DMS53 (cell line): ENCODE data around the gene SDCBP2.

ENCODE experiments used
- DNase-seq: peaks from one replicate; lab custom pipeline; 2025; lab: John Stamatoyannopoulos, UW

The SDCBP2 gene

DNA sequence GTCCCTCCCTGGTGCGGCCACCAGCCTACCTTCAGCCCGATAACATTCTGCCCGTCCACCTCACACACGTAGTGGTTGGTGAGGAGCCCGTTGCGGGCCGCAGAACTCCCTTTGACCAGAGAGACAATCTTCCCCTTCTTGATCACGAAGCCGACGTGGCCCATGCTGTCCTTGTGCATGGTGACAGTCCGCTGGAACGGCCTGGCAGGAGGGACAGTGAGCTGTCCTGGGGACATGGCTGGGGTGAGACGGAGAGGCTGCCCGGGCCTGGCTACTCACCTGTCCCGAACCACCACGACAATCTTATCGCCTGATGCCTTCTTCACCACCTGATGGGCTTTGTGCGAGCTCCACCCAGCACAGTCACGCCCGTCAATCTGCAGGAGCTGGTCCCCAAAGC, 16.6 kb downstream of the SDCBP2 start:
- no peak for DNase-seq

DNA sequence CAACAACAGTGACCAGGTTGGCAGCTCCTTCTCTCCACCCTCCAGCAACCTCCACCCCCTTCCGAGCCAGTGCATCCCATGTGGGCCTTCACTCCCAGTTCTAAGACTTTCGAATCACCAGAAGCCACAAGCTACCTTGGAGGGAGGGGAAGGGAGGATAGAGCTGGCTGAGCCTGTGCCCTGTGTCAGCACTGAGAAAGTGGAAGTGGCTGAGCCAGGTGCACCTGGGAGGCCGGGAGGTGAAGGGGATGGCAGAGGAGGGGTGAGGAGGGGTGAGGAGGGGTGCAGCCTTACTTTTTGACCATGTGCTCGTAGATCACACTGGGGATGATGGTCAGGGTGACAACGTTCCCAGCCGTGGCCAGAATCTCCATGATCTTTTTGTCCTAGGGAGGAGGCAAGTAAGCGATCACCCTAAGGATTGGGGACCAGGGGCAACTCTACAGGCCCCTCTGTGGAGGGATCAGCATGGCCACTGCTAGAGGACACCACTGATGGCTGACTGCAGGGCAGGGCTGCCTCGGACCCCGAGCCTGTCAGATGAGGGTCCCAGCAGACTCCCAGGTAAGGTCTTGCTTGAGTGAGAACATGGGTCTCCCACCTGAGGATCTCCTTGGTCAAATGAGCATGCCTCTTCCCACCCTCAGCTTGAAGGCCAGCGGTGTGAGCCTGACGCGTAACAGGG, 18.3 kb downstream of the SDCBP2 start:
- no peak for DNase-seq

DNA sequence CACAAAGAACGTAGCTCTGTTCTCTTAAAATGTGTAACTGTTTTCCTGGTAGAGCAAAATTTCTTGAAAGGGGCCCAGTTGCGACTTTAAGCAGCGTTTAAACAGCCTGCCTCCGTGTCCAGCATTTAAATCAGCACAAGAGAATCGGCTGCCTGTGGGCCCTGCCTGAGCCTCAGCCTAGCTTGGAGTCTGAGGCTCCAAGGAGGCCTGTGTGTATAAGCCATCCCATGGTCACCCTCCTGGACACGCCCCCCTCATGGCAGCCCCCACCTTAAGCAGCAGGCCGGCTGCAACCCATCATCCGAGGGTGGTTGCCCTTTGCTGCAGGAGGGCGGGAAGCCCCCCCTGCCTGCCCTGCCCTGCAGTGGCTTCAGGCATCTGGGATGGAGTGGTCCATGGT, 18.9 kb downstream of the SDCBP2 start:
- no peak for DNase-seq

DNA sequence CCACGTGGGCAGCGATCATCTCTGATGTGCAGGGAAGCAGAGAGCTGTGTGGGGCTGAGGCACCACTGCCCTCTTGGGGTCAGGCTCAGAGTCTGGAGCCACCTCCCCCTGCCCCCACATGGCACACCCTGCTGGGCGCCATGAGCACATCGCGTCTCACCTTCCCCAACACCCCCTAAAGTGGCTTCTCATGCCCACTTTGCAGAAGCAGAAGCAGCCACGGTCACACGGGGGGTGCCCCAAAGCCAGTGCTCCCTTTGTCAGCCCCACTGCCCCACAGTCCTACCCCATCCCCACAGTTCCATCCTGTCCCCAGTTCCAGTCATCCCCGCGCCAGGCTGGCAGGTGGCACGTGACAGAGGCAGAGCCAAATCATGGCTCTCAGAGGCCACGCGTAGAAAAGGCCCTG, 19.5 kb downstream of the SDCBP2 start:
- no peak for DNase-seq

DNA sequence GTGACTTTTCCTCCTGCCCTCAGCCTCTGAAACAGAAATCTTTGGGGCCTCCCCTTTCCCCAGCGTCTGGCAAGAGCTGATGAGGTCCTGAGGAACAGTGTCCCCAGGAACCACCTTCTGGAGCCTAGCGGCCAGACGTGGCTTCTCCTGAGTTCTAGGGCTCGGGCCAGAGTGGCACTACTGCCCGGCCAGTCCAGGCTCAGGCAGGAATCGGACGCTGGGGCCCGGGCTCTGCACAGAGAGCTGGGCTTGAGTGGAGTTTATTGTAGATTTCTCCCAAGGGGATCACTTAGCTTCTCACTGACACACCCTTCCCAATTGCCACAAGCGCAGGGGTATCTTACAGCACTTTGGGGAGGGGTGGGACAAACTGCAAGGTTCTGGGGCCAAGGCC, 20.2 kb downstream of the SDCBP2 start:
- no peak for DNase-seq

DNA sequence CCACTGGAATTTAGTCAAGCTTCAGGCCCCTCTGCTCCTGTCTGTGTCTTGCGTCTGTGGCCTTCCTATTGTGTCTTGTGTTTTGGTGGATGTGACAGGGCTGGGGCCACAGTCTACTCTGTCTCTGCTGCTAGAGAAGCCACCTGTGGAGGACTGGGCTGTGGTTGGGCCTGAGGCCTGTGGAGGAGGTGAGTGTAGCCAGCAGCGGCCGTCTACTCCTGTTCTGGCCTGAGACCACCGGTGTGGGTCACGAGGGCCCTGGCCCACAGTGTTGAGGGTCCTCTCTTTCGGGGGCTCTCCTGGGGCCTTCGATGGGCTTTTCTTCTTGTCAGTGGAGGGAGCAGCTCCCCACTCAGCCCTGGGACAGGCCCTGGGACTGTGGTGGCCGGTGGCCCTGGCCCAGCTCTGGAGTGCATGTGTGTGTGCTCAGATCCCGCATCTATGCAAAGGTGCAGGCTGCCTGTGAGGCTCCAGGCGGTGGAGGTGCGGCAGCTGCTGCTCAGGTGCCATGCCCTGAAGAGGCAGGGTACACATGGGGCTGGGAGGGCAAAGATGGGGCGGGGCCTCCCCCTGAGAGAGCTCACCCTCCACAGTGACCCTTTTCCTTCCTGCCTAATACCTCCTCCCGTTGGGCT, 20.8 kb downstream of the SDCBP2 start:
- no peak for DNase-seq

DNA sequence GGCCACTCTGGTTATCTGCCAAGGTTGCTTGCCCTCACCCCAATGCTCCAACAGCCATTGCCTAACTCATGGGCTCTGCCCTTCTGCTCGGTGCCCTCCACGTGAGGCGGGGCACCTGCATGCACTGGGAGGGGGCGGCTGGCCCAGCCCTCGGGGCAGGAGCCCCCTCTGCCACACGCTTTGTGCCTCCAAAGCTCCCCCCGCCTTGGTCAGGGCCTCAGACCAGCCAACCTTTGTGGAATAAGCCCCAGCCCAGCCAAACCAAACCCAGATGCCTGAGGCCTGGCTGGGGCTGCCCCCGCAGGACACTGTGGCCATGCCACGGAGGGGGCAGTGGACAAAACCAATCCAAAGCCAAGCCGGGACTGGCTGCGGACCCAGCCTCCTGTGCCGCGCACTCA, 21.4 kb downstream of the SDCBP2 start:
- no peak for DNase-seq

DNA sequence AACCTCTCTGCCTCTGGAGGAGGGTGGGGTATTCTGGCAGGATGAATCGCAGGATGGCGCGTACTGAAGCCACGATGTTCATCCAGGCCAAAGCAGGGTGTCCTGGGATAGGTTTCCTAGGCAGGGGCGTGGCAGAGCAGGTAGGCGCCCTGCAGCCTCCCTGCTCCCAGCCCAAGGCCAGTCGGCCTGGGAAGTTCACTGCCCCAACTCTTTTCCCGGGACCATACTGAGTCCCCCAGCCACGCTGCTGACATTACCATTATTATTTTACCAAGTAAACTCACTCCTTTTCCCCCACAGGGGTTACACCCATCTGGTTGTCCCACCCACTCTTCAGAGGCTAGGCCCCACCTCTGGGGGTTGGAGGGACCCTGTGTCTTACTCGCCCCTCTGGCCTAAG, 21.8 kb downstream of the SDCBP2 start:
- no peak for DNase-seq

DNA sequence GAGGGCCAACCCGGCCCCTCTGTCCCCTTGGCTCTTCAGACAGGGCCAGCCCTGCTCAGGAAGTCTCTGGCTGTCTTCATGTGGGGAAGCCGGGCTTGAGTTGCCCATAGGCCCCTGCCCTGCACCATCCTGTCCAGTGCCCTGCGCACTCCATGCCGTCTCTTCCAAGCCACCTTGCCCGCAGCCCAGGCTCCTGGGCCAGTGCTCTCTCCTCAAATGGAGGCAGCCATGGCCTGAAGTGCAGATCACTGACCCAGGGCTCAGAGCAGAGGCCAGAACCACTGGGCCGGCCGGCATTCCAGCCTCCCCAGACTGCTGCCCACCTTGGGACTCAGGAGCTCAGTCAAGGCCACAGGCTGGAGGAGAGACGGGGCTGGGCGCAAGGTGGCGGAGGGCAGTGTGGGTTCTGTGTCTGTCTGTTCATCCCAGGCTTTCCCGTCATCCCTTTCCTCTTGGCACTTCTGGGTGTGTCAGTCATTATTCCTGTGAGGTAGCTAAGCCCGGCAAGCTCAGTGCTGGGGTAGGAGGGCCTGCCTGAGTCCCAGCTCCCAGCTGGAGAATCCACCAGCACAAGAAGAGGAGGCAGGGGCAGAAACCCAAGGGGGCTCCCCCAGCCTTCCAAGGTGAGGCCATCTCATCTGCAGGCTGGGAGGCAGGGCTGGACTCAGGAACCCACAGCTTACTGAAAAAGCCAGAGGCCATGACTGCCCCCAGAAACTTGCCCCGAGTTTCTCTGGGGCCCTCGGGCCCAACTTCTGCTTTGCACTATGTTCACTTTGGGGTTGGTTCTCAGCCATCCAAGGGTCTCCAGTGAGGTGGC, 22.4 kb downstream of the SDCBP2 start:
- DNase-seq, result no peak

DNA sequence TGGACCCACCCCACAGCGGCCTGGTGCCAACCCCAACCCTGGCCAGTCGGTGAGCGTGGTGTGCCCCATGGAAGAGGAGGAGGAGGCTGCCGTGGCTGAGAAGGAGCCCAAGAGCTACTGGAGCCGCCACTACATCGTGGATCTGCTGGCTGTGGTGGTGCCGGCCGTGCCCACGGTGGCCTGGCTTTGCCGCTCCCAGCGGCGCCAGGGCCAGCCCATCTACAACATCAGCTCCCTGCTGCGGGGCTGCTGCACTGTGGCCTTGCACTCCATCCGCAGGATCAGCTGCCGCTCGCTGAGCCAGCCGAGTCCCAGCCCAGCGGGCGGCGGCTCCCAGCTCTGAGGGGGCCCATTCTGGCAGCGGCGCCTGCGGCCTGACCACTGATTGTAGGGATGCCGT, 23.2 kb downstream of the SDCBP2 start:
- DNase-seq, result no peak

DNA sequence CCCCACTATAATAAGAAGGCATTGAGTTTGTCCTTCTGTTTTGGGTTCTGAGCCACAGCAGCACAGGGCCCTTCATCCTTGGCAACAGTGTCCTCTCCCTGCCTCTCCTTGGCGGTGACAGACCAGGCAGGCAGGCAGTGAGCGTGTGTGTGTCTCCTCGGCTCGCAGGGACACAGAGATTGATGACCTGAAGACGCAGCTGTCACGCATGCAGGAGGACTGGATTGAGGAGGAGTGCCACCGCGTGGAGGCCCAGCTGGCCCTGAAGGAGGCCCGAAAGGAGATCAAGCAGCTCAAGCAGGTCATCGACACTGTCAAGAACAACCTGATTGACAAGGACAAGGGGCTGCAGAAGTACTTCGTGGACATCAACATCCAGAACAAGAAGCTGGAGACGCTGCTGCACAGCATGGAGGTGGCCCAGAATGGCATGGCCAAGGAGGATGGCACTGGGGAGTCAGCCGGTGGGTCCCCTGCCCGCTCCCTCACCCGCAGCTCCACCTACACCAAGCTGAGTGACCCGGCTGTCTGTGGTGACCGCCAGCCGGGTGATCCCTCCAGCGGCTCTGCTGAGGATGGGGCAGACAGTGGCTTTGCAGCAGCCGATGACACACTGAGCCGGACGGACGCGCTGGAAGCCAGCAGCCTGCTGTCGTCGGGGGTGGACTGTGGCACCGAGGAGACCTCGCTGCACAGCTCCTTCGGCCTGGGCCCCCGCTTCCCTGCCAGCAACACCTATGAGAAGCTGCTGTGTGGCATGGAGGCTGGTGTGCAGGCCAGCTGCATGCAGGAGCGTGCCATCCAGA, 24.0 kb downstream of the SDCBP2 start:
- DNase-seq, result no peak

DNA sequence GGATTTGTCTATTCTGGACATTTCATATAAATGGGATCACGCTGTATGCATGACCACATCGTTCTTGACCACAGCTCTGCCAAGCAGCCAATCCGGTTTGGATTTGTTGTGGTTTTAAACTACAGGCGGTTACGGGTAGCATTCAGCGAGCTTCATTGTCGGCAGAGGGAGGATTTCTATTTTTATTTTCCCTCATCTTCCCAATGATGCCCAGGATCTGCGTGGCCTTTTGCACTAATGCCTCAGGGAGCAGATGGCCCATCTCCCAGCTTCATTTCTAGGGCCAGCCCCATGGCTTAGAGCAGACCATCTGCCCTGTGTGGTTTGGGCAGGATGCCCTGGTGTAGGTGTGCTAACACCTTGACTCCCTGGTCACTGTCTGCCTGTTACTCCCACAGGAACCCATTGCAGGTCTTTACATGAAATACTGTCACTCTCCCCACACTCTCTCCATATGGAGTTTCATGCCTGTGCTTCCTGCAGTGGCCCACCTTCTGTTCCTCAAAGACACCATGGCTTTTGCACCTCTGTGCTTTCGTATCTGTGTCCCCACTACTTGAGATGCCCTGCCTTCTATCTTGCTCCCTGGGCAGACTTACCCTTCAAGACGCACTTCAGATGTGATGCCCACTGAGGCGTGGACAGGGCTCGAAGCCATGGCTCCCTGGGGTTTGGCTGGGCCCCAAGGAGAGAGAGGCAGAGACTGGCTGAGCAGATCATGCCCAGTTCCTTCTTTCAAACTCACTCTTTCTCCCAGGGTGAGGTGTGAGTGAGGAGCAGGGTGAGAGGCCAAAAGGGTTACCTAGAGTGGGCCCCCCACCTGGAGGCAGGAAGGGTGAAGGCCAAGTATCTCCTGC, 26.0 kb downstream of the SDCBP2 start:
- DNase-seq, result peak; percentile 75

DNA sequence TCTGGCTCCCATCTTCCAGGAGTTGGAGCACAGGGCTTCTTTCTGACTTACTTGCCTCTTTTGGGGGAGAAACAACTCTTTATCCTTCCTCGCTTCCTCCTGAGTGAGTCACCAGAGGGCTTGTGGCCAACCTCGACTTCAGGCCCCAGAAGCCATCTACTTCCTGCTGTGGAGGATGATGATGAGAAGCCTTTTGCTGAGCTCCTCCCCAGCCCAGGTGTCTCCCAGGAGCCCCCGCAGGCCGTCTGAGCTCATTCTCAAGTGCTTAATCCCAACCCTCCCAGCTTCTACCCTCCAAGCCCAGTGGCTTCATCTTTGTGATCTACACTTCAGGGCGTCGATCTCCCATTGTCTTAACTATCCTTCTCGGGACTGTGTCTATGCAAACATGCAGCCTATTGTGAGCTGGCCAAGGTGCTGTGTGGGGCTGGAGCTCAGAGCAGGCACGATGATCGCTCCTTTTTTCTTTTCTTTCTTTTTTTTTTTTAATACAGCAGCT, 27.9 kb downstream of the SDCBP2 start:
- DNase-seq, result peak; percentile 20

DNA sequence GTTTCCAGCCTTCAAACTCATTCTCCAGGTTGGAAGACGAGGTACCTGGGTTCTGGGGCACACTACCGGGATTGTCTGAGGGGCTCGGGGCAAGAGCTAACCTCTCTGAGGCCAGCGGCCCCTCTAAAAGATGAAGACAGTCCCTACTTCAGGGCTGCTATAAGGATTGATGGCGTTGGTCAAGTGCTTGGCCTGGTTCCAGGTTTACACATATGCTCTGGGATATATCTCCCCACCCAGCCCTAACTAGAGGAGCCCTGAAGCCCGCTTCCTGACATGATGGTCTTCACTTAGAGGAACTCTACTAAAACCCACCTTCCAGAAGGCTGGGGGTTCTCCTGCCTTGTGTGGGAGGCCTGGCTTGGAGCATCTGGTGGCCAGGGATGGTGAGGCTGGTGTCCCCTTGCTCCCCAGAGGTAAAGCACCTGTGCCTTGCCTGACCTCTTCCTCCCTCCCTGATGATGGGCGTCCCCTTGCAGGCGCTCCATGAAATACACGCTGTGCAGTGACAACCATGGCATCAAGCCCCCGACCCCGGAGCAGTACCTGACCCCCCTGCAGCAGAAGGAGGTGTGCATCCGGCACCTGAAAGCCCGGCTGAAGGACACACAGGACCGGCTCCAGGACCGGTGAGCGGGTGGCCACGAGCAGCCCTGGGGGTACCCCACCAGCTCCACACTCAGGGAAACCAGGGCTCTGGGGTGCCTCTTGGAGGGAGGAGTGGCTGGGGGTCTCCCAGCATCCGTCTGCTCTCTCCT, 28.7 kb downstream of the SDCBP2 start:
- no peak for DNase-seq

DNA sequence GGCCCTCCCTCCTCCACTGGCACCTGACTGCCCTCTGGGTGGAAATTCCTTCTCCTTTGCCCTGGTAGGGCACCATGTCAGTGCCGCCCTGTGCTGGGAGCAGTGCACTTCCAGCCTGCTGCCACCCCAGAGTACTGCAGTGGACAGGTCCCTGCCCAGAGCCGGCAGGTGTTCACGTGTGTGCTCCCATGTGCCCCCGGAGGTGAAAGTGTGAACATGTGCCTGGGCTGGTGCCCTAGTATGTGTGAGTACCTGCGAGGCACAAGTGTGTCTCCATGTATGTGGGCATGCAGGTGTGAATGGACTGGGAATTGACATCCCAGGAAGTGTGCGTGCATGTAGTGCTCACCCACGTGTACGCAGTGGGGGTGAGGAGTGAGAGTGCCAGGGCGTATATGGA, 29.4 kb downstream of the SDCBP2 start:
- DNase-seq, result peak; percentile 51

DNA sequence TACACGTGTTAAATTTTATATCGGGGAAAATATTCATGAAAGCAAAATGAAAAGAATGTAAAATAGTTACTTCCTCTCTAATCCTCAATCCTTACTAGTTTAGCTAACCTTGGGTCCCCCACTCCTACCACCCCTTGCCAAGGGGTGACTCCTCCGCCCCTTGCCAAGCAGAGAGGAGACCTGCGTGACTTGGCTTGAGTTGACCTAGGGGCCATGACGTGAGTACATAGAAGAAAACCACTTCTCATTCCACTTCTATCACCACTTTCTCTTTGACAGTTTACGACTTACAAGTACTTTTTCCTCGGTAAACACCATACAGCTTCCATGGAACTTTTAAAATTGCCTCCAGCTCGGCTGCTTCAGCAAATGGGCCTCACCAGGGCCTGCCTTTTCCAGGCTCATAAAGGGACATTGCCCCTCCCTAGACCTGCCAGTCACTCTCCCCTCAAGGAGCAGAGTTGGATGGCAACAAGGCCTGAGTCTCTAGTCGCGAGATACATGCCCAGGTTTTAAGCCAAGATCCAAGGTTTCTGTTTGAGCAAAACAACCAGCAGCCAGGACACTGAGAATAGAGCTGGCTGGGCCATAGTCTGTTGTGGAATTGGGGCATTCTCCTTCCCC, 29.9 kb downstream of the SDCBP2 start:
- DNase-seq, result no peak

DNA sequence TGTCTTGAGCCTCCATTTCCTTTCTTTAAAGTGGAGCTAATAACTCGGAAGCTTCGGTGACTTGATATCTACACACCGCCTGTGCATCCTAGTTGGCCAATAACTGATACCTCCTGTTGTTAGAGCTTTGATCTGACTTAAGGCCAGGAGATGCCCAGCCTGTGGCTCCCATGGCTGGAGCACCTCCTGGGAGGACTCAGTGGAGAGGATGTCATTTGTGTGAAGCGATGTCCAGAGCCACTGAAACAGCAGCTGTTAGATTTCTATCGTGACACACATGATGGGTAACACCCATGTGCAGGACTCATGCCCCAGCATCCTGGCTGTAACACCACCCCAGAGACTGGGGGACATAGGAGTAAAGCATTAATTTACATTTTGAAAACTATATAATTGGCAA, 30.8 kb downstream of the SDCBP2 start:
- DNase-seq, result no peak

DNA sequence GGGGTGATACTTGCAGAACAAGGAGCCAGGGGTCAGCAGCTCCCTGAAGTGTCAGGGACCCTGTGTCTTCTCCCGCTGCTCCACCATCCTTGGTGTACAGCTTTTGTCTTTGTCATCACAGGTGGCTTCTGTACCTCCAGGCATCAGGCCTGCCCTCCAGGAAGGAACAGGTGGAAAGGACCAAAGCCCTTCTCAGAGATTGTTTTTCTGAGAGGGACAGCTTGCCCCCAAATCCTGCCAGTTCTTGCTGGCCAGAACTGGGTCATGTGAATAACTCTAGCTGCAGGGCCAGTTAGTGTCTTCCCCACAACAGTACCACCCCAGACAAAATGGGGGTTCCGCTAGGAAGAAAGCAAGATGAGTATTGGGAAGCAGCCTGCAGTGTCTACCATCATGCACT, 31.5 kb downstream of the SDCBP2 start:
- no peak for DNase-seq

DNA sequence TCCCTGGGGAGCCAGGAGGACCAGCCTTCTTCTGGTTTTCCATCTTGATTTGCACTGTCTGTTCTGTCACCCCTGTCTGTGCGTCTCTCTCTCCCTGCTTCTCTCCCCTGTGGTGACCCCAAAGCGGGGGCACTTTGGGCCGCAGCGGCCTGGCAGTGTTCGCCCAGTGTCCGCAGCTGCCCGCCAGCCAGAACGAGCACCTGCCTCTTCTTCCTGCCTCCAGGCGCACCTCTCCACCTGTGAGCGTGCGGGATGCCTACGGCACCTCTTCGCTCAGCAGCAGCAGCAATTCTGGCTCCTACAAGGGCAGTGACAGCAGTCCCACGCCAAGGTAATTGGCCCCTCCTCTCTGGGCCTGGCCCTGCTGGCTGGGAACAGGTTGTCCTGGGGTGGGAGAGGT, 32.0 kb downstream of the SDCBP2 start:
- DNase-seq, result no peak

DNA sequence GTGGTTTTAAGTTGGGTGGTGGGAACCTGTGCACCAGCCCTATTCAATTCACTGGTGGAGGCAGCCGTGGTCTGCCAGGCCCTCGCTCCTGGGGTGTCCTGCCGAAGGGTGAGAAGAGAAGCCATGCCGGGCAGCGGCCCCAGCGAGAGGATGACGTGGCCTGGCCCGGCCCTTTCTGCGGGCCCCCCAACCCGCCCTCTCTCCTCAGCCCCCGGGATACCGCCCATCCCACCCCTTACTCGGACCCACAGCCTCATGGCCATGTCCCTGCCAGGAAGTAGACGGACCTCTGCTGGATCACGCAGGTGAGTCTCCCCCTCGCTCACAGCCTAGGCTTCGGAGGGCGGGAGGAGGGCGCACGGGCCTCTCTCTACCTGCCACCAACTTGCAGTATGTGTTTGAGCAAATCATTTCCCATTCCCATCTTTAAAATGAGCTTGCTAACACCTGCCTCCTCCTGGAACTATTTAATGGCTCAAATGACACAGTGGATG, 32.8 kb downstream of the SDCBP2 start:
- DNase-seq, result no peak
